Bronchial epithelial cell (primary cell): ENCODE results near the gene MAPK8IP1. TPM values are rescaled to one million over a fixed set of nuclear protein-coding genes. Genes with fewer than 3 reads are reported as not detected.
A peak's percentile ranks its signal among the peaks of the same experiment; 100 is the strongest.

Experiments used
- DNase-seq: peaks from one replicate; pipeline ENCODE4 v3.0.0-alpha.2; 2010; ENCODE audit warnings: low read depth
- FAIRE-seq: peaks from 2 replicates; lab custom pipeline; 2011; peaks lifted over from hg19 to GRCh38; lab: Jason Lieb, UNC
- H3K27me3 ChIP-seq: 2 replicates; pipeline ENCODE4 v1.5.1; 2011; ENCODE audit warnings: low read length; ENCODE audit not compliant: control insufficient read depth, insufficient read depth
- H3K36me3 ChIP-seq: 2 replicates; pipeline ENCODE4 v1.5.1; 2011; ENCODE audit warnings: low read length; ENCODE audit not compliant: control insufficient read depth, insufficient read depth
- H3K4me3 ChIP-seq: 2 replicates; pipeline ENCODE4 v1.5.1; 2011; ENCODE audit warnings: mild to moderate bottlenecking, low read depth, low read length, control low read depth
- total RNA-seq: library from RNA; depleted of rRNA; stranded (reverse); fragments of >200 nt; gene quantifications from 2 replicates; pipeline ENCODE4 v1.2.1, GENCODE V29; 2014
- TF ChIP-seq, protein P1 (sequence below): IDR thresholded peaks from 2 replicates; pipeline ENCODE4 v1.5.1; 2011; ENCODE audit warnings: mild to moderate bottlenecking, moderate library complexity, low read length, control low read depth, inconsistent platforms; ENCODE audit not compliant: insufficient read depth, severe bottlenecking

MAPK8IP1 gene
- total RNA-seq, 1 donor from 2014 or later = 0.26 TPM

DNA sequence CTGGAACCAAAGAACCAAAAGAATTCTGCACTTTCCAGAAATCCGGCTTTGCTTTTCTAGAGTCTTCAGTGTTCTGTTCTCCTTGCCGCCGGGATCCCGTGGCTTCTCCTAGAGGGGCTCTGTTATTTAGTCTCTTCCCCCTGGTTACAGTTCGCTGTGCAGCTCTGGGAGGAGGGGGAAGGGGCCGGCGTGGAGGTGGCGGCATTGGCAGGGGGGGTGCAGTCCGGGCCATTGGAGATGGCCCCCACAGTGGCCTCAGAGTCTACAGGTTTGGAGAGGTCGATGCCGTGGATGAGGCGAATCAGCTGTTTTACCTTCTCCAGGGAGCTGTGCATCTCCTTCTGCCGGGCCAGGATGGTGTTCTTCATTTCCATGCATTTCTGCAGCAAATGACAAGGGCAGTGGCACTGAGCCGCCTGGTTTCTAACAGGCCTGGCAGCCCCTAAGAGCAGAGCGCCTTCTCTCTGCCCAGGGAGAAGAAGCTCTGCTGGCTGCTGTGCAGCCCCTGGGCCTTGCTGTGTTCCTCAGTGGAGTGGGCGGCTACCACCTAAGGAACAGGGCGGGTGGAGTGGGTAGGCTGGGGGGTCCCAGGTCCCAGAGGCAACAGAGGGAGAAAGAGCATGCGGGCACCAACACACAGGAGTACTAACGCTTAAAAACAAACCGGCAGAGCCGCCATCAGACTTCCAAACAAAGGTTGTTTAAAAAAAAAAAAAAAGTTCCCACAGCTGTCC lies 48.6 kb downstream of the MAPK8IP1 start:
- Histone ChIP-seq H3K27me3 (no peaks in the 10 kb centered on the region), H3K36me3 (peaks cover 6% of the 10 kb centered on the region), H3K4me3 (no peak overlapping the region)
- TF ChIP-seq, protein P1, sequence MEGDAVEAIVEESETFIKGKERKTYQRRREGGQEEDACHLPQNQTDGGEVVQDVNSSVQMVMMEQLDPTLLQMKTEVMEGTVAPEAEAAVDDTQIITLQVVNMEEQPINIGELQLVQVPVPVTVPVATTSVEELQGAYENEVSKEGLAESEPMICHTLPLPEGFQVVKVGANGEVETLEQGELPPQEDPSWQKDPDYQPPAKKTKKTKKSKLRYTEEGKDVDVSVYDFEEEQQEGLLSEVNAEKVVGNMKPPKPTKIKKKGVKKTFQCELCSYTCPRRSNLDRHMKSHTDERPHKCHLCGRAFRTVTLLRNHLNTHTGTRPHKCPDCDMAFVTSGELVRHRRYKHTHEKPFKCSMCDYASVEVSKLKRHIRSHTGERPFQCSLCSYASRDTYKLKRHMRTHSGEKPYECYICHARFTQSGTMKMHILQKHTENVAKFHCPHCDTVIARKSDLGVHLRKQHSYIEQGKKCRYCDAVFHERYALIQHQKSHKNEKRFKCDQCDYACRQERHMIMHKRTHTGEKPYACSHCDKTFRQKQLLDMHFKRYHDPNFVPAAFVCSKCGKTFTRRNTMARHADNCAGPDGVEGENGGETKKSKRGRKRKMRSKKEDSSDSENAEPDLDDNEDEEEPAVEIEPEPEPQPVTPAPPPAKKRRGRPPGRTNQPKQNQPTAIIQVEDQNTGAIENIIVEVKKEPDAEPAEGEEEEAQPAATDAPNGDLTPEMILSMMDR = no peak
- DNase-seq = no peak
- FAIRE-seq = no peak

DNA sequence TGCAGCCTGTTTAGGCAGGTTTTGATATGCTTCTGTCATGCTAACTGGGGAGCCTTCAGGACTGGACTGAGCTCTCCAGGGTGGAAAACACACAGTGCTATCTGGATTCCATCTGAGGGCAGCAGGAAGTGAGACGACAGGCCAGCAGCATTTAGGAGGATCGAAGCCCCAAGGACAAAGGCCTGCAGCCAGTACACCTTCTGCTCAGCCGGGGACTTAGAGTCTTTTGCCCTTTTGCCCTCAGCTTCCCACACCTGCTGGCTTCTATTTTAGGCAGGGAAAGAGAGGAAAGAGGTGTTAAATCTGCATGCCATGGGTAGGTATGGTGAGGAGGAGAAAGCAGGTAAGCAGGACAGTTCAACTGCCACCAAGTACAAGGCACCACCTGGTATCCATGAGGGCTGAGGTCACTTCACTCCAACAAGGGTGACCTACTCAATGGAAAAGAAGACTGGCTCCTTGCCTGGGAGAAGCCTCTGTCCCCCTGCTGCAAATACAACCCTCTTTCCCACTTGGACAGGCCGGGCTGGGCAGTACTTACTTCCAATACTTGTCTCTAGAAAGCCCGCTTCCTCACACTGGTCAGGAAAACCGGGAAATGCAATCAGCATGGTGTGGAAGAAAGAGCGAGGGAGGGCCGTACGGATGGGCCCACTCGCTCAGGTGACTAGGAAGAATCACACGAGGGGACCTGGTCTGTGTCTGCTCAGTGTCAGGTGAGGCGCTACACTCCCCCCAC lies 49.3 kb downstream of the MAPK8IP1 start:
- TF ChIP-seq, protein P1 = no peak
- FAIRE-seq (no peak), DNase-seq (peak; percentile 74)
- H3K27me3 ChIP-seq = no peaks in the 10 kb centered on the region
- no peak overlapping the region for H3K4me3 ChIP-seq
- peaks cover 6% of the 10 kb centered on the region for H3K36me3 ChIP-seq

DNA sequence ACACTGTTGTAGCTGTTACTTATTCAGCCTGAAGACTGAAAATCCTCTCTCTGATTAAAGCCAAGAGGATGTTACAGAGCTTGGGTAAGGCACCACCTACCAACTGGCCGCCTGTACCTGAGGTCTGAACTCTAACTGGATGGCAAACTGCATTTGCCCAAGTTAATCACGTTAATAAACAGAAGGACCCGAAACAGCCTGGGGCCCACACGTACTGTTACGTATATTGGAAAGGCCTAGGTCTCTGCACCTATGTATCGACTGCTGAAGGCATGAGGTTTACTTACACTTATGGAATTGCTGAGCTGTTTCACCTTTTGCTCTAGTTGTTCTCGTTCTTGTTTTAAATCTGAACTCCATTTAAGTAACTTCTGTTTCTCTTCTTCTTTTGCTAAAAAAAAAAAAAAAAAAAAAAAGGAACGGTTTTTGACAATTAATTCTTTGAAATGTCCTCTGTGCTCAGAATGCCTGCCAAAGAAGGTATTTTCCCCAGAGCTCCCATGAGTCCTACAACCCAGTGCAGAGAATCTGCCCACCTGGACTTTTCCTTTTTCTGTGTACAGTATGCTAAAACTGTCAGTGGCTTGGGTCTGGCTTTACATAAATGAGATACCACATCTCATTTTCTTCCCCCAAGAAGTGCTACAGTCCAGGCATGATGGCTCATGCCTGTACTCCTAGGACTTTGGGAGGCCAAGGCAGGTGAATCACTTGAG lies 50.1 kb downstream of the MAPK8IP1 start:
- H3K4me3 ChIP-seq = no peak overlapping the region
- H3K36me3 ChIP-seq = peaks cover 6% of the 10 kb centered on the region
- DNase-seq = peak; percentile 30
- TF ChIP-seq, protein P1 = no peak
- no peak for FAIRE-seq
- no peaks in the 10 kb centered on the region for H3K27me3 ChIP-seq

DNA sequence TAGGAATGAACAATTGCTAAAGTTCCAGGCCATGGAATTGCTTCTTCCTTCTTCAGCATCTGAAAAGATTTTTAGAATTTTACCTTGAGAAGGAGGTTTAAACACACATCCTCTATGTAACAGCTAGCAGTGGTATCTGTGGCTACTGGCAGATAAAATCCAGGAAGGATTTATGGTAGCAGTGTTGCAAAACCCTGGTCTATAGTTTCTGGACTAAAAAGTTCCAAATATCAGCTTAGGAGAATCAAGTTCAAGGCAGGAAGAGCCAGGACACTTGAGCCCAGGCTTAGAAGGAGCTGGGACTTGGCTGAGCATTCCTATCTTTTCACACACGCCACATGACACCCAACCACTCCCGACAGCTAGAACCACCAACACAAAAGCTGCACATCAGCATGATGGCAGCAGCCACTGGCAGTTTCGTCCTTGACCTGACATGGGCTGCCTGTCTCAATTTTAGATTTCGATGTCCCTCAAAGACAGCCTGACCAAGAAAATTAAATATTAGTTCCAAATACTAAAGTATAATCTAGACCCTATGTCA lies 51.1 kb downstream of the MAPK8IP1 start:
- no peak for DNase-seq

DNA sequence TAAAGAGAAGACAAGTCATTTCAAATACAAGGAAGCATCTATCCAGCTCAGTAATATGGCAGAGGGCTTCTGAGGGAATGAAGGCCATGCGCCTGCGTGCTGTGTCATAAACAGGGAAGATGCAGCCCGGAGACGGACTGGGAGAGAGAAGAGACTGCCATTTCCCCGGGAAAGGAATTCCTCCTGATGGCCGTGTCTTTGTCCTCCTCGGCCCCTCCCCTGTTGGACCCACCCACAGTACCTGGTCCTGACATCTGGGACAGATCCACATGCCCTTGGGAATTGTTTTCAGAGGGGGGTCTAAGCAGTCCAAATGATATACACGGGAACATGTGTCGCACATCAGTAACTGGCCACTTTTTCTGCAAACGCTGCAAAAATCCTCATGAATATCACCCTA lies 52.5 kb downstream of the MAPK8IP1 start:
- H3K36me3 ChIP-seq = peaks cover 6% of the 10 kb centered on the region
- H3K27me3 ChIP-seq = no peaks in the 10 kb centered on the region
- no peak for DNase-seq
- FAIRE-seq = no peak
- TF ChIP-seq, protein P1 = no peak
- H3K4me3 ChIP-seq = no peak overlapping the region

More for the DNA sequence above, 51.1 kb downstream of the MAPK8IP1 start:
- no peak overlapping the region for H3K4me3 ChIP-seq
- peaks cover 6% of the 10 kb centered on the region for H3K36me3 ChIP-seq
- no peak for FAIRE-seq
- H3K27me3 ChIP-seq = no peaks in the 10 kb centered on the region
- TF ChIP-seq, protein P1 = no peak
